ENCODE data around the gene LSM14A. TPM values are rescaled to one million over a fixed set of nuclear protein-coding genes. Genes with fewer than 3 reads are reported as not detected.
"Not testable (repeated sequence)": the region's sequence is repeated elsewhere in the genome, so short reads cannot be mapped to it uniquely, and the experiment has no call there.

The LSM14A gene
- total RNA-seq, 1 experiment from 2014 or later: 67.4 TPM

DNA sequence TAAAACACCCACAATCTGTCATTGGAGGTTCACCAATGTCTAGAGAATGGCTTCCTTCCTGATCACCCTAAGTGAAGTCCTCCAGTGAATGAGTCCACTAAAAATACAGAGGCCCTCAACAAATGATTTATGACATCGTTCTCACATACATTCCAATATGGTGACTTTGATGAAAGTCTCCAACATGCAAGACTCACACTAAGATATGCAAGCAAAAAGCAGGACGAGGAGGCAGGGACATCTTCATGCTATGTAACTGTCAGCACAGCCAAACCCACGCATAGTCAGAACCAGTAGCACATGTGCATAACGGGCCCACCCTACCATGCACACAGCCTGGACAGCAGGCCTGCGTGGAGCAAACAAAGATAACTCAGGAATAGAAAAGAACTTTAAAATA lies 16.6 kb upstream of the LSM14A start:
- POLR2A ChIA-PET (ENCODE audit: unreplicated experiment): no interaction called here
- Histone ChIP-seq H3K79me2 (ENCODE audit: low read length) (no peaks in the 10 kb centered on the region), H3K27ac (ENCODE audit: low read length) (no peak overlapping the region), H3K9ac (ENCODE audit: low read length) (no peak overlapping the region), H3K9me3 (ENCODE audit: low read length) (no peaks in the 10 kb centered on the region), H3K4me1 (ENCODE audit: insufficient read depth, low read length) (no peaks in the 10 kb centered on the region), H3K27me3 (ENCODE audit: low read length) (no peaks in the 10 kb centered on the region), H3K36me3 (ENCODE audit: low read depth, low read length) (no peaks in the 10 kb centered on the region), H3K4me3 (ENCODE audit: low read length) (no peak overlapping the region), H3K9me2 (replicated peaks; ENCODE audit: low read length) (no peaks in the 10 kb centered on the region), H2AFZ (ENCODE audit: low read length) (no peak overlapping the region), H3K4me2 (ENCODE audit: low read length) (no peak overlapping the region), H4K20me1 (ENCODE audit: low read length) (no peaks in the 10 kb centered on the region), H3F3A (ENCODE audit: low read length, unreplicated experiment) (no peaks in the 10 kb centered on the region)
- no TSS peak for BruUV-seq (replicated peaks)
- ATAC-seq (no peak), DNase-seq (no peak)
- CTCF ChIA-PET: no interaction called here
- intact Hi-C loops (cut with micrococcal nuclease): no loop called here
- TF ChIP-seq EZH2phosphoT487 (IDR thresholded peaks at IDR 0.05; ENCODE audit: borderline replicate concordance, low read length): no peak
- TF ChIP-seq, protein P1, sequence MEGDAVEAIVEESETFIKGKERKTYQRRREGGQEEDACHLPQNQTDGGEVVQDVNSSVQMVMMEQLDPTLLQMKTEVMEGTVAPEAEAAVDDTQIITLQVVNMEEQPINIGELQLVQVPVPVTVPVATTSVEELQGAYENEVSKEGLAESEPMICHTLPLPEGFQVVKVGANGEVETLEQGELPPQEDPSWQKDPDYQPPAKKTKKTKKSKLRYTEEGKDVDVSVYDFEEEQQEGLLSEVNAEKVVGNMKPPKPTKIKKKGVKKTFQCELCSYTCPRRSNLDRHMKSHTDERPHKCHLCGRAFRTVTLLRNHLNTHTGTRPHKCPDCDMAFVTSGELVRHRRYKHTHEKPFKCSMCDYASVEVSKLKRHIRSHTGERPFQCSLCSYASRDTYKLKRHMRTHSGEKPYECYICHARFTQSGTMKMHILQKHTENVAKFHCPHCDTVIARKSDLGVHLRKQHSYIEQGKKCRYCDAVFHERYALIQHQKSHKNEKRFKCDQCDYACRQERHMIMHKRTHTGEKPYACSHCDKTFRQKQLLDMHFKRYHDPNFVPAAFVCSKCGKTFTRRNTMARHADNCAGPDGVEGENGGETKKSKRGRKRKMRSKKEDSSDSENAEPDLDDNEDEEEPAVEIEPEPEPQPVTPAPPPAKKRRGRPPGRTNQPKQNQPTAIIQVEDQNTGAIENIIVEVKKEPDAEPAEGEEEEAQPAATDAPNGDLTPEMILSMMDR (conservative IDR thresholded peaks at IDR 0.05; ENCODE audit: low read depth, low read length): no peak
- no peak for TF ChIP-seq EZH2 (IDR thresholded peaks at IDR 0.05; ENCODE audit: low read length, unreplicated experiment)

GRCh38 chr19:34158966-34159365 lies 13.3 kb upstream of the LSM14A start:
- H4K20me1 ChIP-seq (ENCODE audit: low read length); BruUV-seq (replicated peaks); CTCF ChIA-PET; H3F3A ChIP-seq (ENCODE audit: low read length, unreplicated experiment); ATAC-seq; H3K9me3 ChIP-seq (ENCODE audit: low read length); DNase-seq; H3K36me3 ChIP-seq (ENCODE audit: low read depth, low read length); H3K27ac ChIP-seq (ENCODE audit: low read length); intact Hi-C loops (cut with micrococcal nuclease); H2AFZ ChIP-seq (ENCODE audit: low read length); H3K79me2 ChIP-seq (ENCODE audit: low read length); H3K27me3 ChIP-seq (ENCODE audit: low read length); H3K9ac ChIP-seq (ENCODE audit: low read length); H3K4me3 ChIP-seq (ENCODE audit: low read length); H3K4me2 ChIP-seq (ENCODE audit: low read length); POLR2A ChIA-PET (ENCODE audit: unreplicated experiment); H3K4me1 ChIP-seq (ENCODE audit: insufficient read depth, low read length); H3K9me2 ChIP-seq (replicated peaks; ENCODE audit: low read length): not testable (repeated sequence)

DNA sequence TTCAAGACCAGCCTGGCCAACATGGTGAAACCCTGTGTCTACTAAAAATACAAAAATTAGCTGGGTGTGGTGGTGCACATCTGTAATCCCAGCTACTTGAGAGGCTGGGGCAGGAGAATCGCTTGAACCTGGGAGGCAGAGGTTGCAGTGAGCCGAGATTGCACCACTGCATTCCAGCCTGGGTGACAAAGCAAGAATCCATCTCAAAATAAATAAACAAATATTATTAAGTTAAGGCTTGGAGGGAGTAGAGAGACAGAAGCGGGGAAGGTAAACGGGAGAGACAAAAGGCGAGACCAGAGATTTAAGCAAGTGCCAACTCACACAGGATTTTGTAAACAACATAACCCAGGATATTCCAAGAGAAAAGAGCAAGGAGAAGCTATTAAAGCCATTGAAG lies 12.8 kb upstream of the LSM14A start:
- H3K9me3 ChIP-seq (ENCODE audit: low read length); ATAC-seq; BruUV-seq (replicated peaks); H2AFZ ChIP-seq (ENCODE audit: low read length); H3K79me2 ChIP-seq (ENCODE audit: low read length); H3K27ac ChIP-seq (ENCODE audit: low read length); H3F3A ChIP-seq (ENCODE audit: low read length, unreplicated experiment); intact Hi-C loops (cut with micrococcal nuclease); H3K4me3 ChIP-seq (ENCODE audit: low read length); POLR2A ChIA-PET (ENCODE audit: unreplicated experiment); CTCF ChIA-PET; H3K9me2 ChIP-seq (replicated peaks; ENCODE audit: low read length); H3K9ac ChIP-seq (ENCODE audit: low read length); H3K4me1 ChIP-seq (ENCODE audit: insufficient read depth, low read length); H3K4me2 ChIP-seq (ENCODE audit: low read length); H3K27me3 ChIP-seq (ENCODE audit: low read length); H3K36me3 ChIP-seq (ENCODE audit: low read depth, low read length); H4K20me1 ChIP-seq (ENCODE audit: low read length): not testable (repeated sequence)
- DNase-seq: peak; percentile 6

DNA sequence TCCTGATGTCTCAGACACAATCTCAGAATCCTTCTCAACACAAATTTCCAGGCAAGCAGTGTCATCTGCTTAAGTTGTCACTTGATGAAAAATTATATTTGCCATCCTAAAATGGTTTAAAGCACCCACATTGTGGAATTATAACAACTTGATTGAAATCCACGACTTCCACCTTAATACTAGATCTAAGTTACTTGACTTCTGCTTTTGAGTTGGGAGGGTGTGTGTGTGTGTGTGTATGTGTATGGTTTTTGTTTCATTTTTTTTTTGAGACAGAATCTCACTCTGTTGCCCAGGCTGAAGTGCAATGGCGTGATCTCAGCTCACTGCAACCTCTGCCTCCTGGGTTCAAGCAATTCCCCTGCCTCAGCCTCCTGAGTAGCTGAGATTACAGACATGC lies 10.4 kb upstream of the LSM14A start:
- POLR2A ChIA-PET (ENCODE audit: unreplicated experiment); DNase-seq; CTCF ChIA-PET; H2AFZ ChIP-seq (ENCODE audit: low read length); H3K27ac ChIP-seq (ENCODE audit: low read length); H3K4me2 ChIP-seq (ENCODE audit: low read length); H3F3A ChIP-seq (ENCODE audit: low read length, unreplicated experiment); H3K4me1 ChIP-seq (ENCODE audit: insufficient read depth, low read length); H3K9me3 ChIP-seq (ENCODE audit: low read length); H3K4me3 ChIP-seq (ENCODE audit: low read length); BruUV-seq (replicated peaks); ATAC-seq; H4K20me1 ChIP-seq (ENCODE audit: low read length); H3K79me2 ChIP-seq (ENCODE audit: low read length); H3K36me3 ChIP-seq (ENCODE audit: low read depth, low read length); intact Hi-C loops (cut with micrococcal nuclease); H3K9me2 ChIP-seq (replicated peaks; ENCODE audit: low read length); H3K27me3 ChIP-seq (ENCODE audit: low read length); H3K9ac ChIP-seq (ENCODE audit: low read length): not testable (repeated sequence)

All from PC-3 (cell line).